GM12891 (cell line): ENCODE data around the gene HTR1B.

Source experiments
- PAX5 ChIP-seq: IDR thresholded peaks from 2 replicates; pipeline ENCODE4 v1.6.1; 2011; ENCODE audit warnings: low read length, moderate library complexity, mild to moderate bottlenecking; ENCODE audit not compliant: insufficient read depth, severe bottlenecking
- POLR2A ChIP-seq: IDR thresholded peaks from 2 replicates; pipeline ENCODE4 v1.6.1; 2011; ENCODE audit warnings: low read depth, low read length, control low read depth
- POLR2AphosphoS5 ChIP-seq: IDR thresholded peaks from 2 replicates; pipeline ENCODE4 v1.6.1; 2011; ENCODE audit warnings: low read depth, low read length, control low read depth
- TAF1 ChIP-seq: IDR thresholded peaks from 2 replicates; pipeline ENCODE4 v1.6.1; 2011; ENCODE audit warnings: low read depth, low read length, control low read depth

GRCh38 chr6:77470983-77471382 is 7.7 kb upstream of the HTR1B start:
- TF ChIP-seq POLR2A (no peak), POLR2AphosphoS5 (no peak), PAX5 (no peak), TAF1 (no peak)
